Lung (tissue), 13 donors: Measurements from ENCODE around the gene PLPPR3. TPM values are rescaled to one million over a fixed set of nuclear protein-coding genes. Genes with fewer than 3 reads are reported as not detected.

Experiments used
- ATAC-seq: fragments of 200-7000 bp; cut with Tn5 transposase; one replicate; pipeline ENCODE4 v1.9.1; 2020; ENCODE audit warnings: moderate number of reproducible peaks; ENCODE audit not compliant: insufficient read depth, low FRiP score
- DNase-seq, 3 donors: peaks; one replicate each; pipeline ENCODE4 v3.0.0-alpha.2; 2013 to 2017
- H3K27ac ChIP-seq, 2 donors: one replicate each; pipeline ENCODE4 v1.5.1; 2013; ENCODE audit warnings: mild to moderate bottlenecking in 2 of 2, moderate library complexity in 2 of 2, control low read depth in 1 of 2, inconsistent platforms in 1 of 2, low read depth in 1 of 2, low read length in 1 of 2
- H3K27me3 ChIP-seq, 3 donors: one replicate each; pipeline ENCODE4 v1.5.1; 2013; ENCODE audit warnings: low read length in 2 of 3; ENCODE audit not compliant: control insufficient read depth in 3 of 3, insufficient read depth in 3 of 3
- H3K36me3 ChIP-seq, 4 donors: one replicate each; pipeline ENCODE4 v1.5.1; 2013; ENCODE audit warnings: low read length in 4 of 4, mild to moderate bottlenecking in 1 of 4, moderate library complexity in 1 of 4; ENCODE audit not compliant: control insufficient read depth in 4 of 4, insufficient read depth in 4 of 4
- H3K4me1 ChIP-seq, 5 donors: one replicate each; pipeline ENCODE4 v1.5.1; 2013; ENCODE audit warnings: low read length in 5 of 5, mild to moderate bottlenecking in 2 of 5, moderate library complexity in 1 of 5; ENCODE audit not compliant: control insufficient read depth in 5 of 5, insufficient read depth in 5 of 5
- H3K4me3 ChIP-seq: one replicate; pipeline ENCODE4 v1.5.1; 2013; ENCODE audit warnings: mild to moderate bottlenecking, control low read depth, moderate library complexity
- H3K9ac ChIP-seq, 2 donors: one replicate each; pipeline ENCODE4 v1.5.1; 2013; ENCODE audit warnings: low read length in 2 of 2, control low read depth in 1 of 2; ENCODE audit not compliant: insufficient read depth in 1 of 2
- H3K9me3 ChIP-seq, 4 donors: one replicate each; pipeline ENCODE4 v1.5.1; 2013; ENCODE audit warnings: low read length in 3 of 4, mild to moderate bottlenecking in 1 of 4, moderate library complexity in 1 of 4; ENCODE audit not compliant: control insufficient read depth in 4 of 4, insufficient read depth in 3 of 4
- WGBS, 2 donors: extraction: QIAGEN DNeasy Blood & Tissue Kit; methylation state at CpG; one replicate each; pipeline ENCODE4 v1.1.7; 2013; 5-methylcytosine and 5-hydroxymethylcytosine counted together
- polyA plus RNA-seq, 2 donors: library from polyadenylated mRNA; stranded (reverse); fragments of 200-250 nt; gene quantifications; one replicate each; pipeline ENCODE4 v1.2.1, GENCODE V29; 2013
- small RNA-seq: library from RNA; depleted of rRNA; stranded (forward); fragments of <200 nt; gene quantifications from one replicate; pipeline ENCODE3, GENCODE V24; 2014; ENCODE audit warnings: low replicate concordance
- total RNA-seq, 2 donors: library from RNA; depleted of rRNA in 1 of 2; stranded (reverse); fragments of >200 nt in 1 of 2; gene quantifications; one replicate each; pipeline ENCODE4 v1.2.1, GENCODE V29; 2014 to 2021
- TF ChIP-seq, protein P1 (sequence below): IDR thresholded peaks from 2 replicates; pipeline ENCODE4 v1.5.1; 2012; ENCODE audit warnings: mild to moderate bottlenecking; ENCODE audit errors: control extremely low read depth, extremely low read depth
- donor health status: control.
- donor health status: control.
- donor health status: Bipolar disorder and iron deficiency.
- donor health status: healthy.
- donor health status: DM: yes; HTN: yes; CAD: no.

Gene PLPPR3
- total and polyA plus RNA-seq, 4 donors = 0.91 to 14.1 (median 6.1) TPM

DNA sequence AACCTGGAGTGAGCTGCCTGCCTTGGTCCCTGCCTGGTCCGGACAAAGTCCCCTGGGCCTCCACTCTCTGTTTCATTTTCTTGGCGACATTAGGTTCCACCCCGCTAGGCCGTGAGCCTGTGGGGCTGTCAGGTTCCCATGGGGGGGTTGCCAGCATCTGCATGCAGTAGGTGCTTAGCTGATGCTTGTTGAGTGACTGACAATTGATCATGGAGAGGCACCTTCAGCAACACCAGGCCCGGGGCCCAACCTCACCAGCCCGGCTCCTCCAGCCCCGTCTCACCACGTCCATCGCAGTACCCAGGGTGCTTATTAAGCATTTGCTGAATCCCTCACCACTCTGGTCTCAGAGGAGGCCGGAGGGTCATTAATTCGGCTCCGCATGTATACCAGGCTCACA is 57.5 kb downstream of the PLPPR3 start:
- TF ChIP-seq, protein P1, sequence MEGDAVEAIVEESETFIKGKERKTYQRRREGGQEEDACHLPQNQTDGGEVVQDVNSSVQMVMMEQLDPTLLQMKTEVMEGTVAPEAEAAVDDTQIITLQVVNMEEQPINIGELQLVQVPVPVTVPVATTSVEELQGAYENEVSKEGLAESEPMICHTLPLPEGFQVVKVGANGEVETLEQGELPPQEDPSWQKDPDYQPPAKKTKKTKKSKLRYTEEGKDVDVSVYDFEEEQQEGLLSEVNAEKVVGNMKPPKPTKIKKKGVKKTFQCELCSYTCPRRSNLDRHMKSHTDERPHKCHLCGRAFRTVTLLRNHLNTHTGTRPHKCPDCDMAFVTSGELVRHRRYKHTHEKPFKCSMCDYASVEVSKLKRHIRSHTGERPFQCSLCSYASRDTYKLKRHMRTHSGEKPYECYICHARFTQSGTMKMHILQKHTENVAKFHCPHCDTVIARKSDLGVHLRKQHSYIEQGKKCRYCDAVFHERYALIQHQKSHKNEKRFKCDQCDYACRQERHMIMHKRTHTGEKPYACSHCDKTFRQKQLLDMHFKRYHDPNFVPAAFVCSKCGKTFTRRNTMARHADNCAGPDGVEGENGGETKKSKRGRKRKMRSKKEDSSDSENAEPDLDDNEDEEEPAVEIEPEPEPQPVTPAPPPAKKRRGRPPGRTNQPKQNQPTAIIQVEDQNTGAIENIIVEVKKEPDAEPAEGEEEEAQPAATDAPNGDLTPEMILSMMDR = no peak
- no peaks in the 10 kb centered on the region for H3K27me3 ChIP-seq
- WGBS, 2 donors = 93 to 94% methylated on average over 12 of the region's 12 CpGs
- no peak for DNase-seq
- no peak for ATAC-seq
- no peak overlapping the region for H3K4me3 ChIP-seq
- H3K9me3 ChIP-seq = peaks cover 0 to 5% (median 0%) of the 10 kb centered on the region in 4 donors
- H3K27ac ChIP-seq = no peak overlapping the region
- peaks cover 0 to 2% (median 0%) of the 10 kb centered on the region in 5 donors for H3K4me1 ChIP-seq
- no peak overlapping the region for H3K9ac ChIP-seq
- no peaks in the 10 kb centered on the region for H3K36me3 ChIP-seq

- ATAC-seq = no peak
- no peaks in the 10 kb centered on the region for H3K36me3 ChIP-seq
- no peaks in the 10 kb centered on the region for H3K27me3 ChIP-seq
- no peak overlapping the region for H3K4me3 ChIP-seq
- no peak overlapping the region for H3K27ac ChIP-seq
- TF ChIP-seq, protein P1 = no peak
- WGBS, 2 donors = 93 to 96% methylated on average over 6 of the region's 6 CpGs
- no peak overlapping the region for H3K9ac ChIP-seq
- DNase-seq = no peak
- peaks cover 0 to 2% (median 0%) of the 10 kb centered on the region in 5 donors for H3K4me1 ChIP-seq
- peaks cover 0 to 5% (median 0%) of the 10 kb centered on the region in 4 donors for H3K9me3 ChIP-seq
These were observed 57.9 kb downstream of the PLPPR3 start for GRCh38 chr19:763869-764268.

DNA sequence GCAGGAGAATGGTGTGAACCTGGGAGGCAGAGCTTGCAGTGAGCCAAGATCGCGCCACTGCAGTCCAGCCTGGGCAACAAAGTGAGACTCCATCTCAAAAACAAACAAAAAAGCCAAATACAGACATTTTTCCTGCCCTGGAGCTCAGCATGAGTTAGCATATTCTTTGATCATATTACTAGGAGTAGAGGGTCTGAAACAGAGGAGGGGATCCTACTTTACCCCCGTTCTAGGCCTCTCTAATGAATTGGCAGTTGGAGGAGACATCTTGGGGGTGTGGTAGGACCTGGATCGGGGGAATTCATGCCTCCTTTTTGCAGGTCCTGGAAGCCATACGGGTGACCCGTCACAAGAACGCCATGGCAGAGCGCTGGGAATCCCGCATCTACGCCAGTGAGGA is 58.6 kb downstream of the PLPPR3 start:
- Histone ChIP-seq H3K27ac (no peak overlapping the region), H3K27me3 (no peaks in the 10 kb centered on the region), H3K9me3 (peaks cover 0 to 9% (median 0%) of the 10 kb centered on the region in 4 donors), H3K9ac (no peak overlapping the region), H3K36me3 (no peaks in the 10 kb centered on the region), H3K4me1 (no peaks in the 10 kb centered on the region), H3K4me3 (no peak overlapping the region)
- 94 to 95% methylated on average over 10 of the region's 10 CpGs for WGBS, 2 donors
- TF ChIP-seq, protein P1 = no peak
- DNase-seq (no peak), ATAC-seq (no peak)

Small RNAs within 50 kb of the gene (small RNA-seq; reads per million reads assigned to genes)
- gene MIR3187 = not detected

Other genes with a start within 250 kb of the PLPPR3 start
- gene BSG, start 249.4 kb downstream of the PLPPR3 start, total RNA-seq = 100 to 1,000 TPM; 239 to 416 TPM
- gene BSG, start 249.4 kb downstream of the PLPPR3 start, polyA plus RNA-seq = 100 to 1,000 TPM; 333 to 376 TPM
- under 1 TPM; 0.21 to 0.37 TPM for gene HCN2, start 232.1 kb downstream of the PLPPR3 start, total RNA-seq
- gene HCN2, start 232.1 kb downstream of the PLPPR3 start, polyA plus RNA-seq = under 1 TPM; 0.04 to 0.11 TPM
- 10 to 100 TPM; 16.1 to 43.3 TPM for gene POLRMT, start 188.4 kb downstream of the PLPPR3 start, total RNA-seq
- 10 to 100 TPM; 33.5 to 76.7 TPM for gene POLRMT, start 188.4 kb downstream of the PLPPR3 start, polyA plus RNA-seq
- under 1 TPM; 0.23 to 0.46 TPM for gene FGF22, start 182.1 kb downstream of the PLPPR3 start, total RNA-seq
- gene FGF22, start 182.1 kb downstream of the PLPPR3 start, polyA plus RNA-seq = under 1 TPM; 0.10 to 0.85 TPM
- gene RNF126, start 158.7 kb downstream of the PLPPR3 start, total RNA-seq = 10 to 100 TPM; 18.1 to 46.2 TPM
- gene RNF126, start 158.7 kb downstream of the PLPPR3 start, polyA plus RNA-seq = 10 to 100 TPM; 32.2 to 41.9 TPM
- 100 to 1,000 TPM in 1 of 2 donors, 10 to 100 TPM in 1; 15.1 to 120 TPM for gene FSTL3, start 145.6 kb downstream of the PLPPR3 start, total RNA-seq
- 100 to 1,000 TPM; 109 to 172 TPM for gene FSTL3, start 145.6 kb downstream of the PLPPR3 start, polyA plus RNA-seq
- 1 to 10 TPM in 1 of 2 donors, not detected in 1; 2.0 TPM for gene PRSS57, start 126.5 kb downstream of the PLPPR3 start, total RNA-seq
- under 1 TPM; 0.10 to 0.60 TPM for gene PRSS57, start 126.5 kb downstream of the PLPPR3 start, polyA plus RNA-seq
- gene PALM, start 113.0 kb downstream of the PLPPR3 start, total RNA-seq = 10 to 100 TPM; 33.5 to 45.7 TPM
- gene PALM, start 113.0 kb downstream of the PLPPR3 start, polyA plus RNA-seq = 10 to 100 TPM; 16.2 to 22.7 TPM
- gene MISP, start 70.8 kb downstream of the PLPPR3 start, total RNA-seq = 10 to 100 TPM; 14.9 to 23.6 TPM
- 10 to 100 TPM; 20.5 to 23.7 TPM for gene MISP, start 70.8 kb downstream of the PLPPR3 start, polyA plus RNA-seq
- gene PTBP1, start 24.5 kb downstream of the PLPPR3 start, total RNA-seq = 100 to 1,000 TPM; 256 to 321 TPM
- gene PTBP1, start 24.5 kb downstream of the PLPPR3 start, polyA plus RNA-seq = 100 to 1,000 TPM; 112 to 150 TPM
- 1 to 10 TPM; 2.1 to 9.8 TPM for gene AZU1, start 5.9 kb upstream of the PLPPR3 start, total RNA-seq
- gene AZU1, start 5.9 kb upstream of the PLPPR3 start, polyA plus RNA-seq = 1 to 10 TPM; 2.0 to 6.7 TPM
- 10 to 100 TPM in 1 of 2 donors, under 1 TPM in 1; 0.58 to 23.3 TPM for gene PRTN3, start 19.0 kb upstream of the PLPPR3 start, total RNA-seq
- 10 to 100 TPM in 1 of 2 donors, under 1 TPM in 1; 0.85 to 18.5 TPM for gene PRTN3, start 19.0 kb upstream of the PLPPR3 start, polyA plus RNA-seq
- gene ELANE, start 30.3 kb upstream of the PLPPR3 start, total RNA-seq = 10 to 100 TPM in 1 of 2 donors, 1 to 10 TPM in 1; 1.4 to 16.6 TPM
- gene ELANE, start 30.3 kb upstream of the PLPPR3 start, polyA plus RNA-seq = 10 to 100 TPM in 1 of 2 donors, 1 to 10 TPM in 1; 2.0 to 21.0 TPM
- 100 to 1,000 TPM in 1 of 2 donors, 10 to 100 TPM in 1; 90.8 to 185 TPM for gene CFD, start 37.7 kb upstream of the PLPPR3 start, total RNA-seq
- gene CFD, start 37.7 kb upstream of the PLPPR3 start, polyA plus RNA-seq = 100 to 1,000 TPM in 1 of 2 donors, 10 to 100 TPM in 1; 97.2 to 227 TPM
- gene MED16, start 71.2 kb upstream of the PLPPR3 start, total RNA-seq = 10 to 100 TPM; 38.7 to 59.7 TPM
- 10 to 100 TPM; 44.8 to 72.3 TPM for gene MED16, start 71.2 kb upstream of the PLPPR3 start, polyA plus RNA-seq
- not detected for gene RNU6-9, start 71.5 kb upstream of the PLPPR3 start, total RNA-seq
- not detected for gene RNU6-9, start 71.5 kb upstream of the PLPPR3 start, polyA plus RNA-seq
- gene R3HDM4, start 91.3 kb upstream of the PLPPR3 start, total RNA-seq = 10 to 100 TPM; 31.6 to 69.2 TPM
- gene R3HDM4, start 91.3 kb upstream of the PLPPR3 start, polyA plus RNA-seq = 100 to 1,000 TPM in 1 of 2 donors, 10 to 100 TPM in 1; 86.1 to 139 TPM
- under 1 TPM in 1 of 2 donors, not detected in 1; 0.21 TPM for gene KISS1R, start 95.4 kb upstream of the PLPPR3 start, total RNA-seq
- under 1 TPM in 1 of 2 donors, not detected in 1; 0.13 TPM for gene KISS1R, start 95.4 kb upstream of the PLPPR3 start, polyA plus RNA-seq
- 10 to 100 TPM; 22.6 to 29.7 TPM for gene ARID3A, start 104.1 kb upstream of the PLPPR3 start, total RNA-seq
- 10 to 100 TPM in 1 of 2 donors, 1 to 10 TPM in 1; 7.7 to 17.0 TPM for gene ARID3A, start 104.1 kb upstream of the PLPPR3 start, polyA plus RNA-seq
- 10 to 100 TPM; 36.6 to 60.2 TPM for gene WDR18, start 162.4 kb upstream of the PLPPR3 start, total RNA-seq
- 10 to 100 TPM; 43.4 to 48.0 TPM for gene WDR18, start 162.4 kb upstream of the PLPPR3 start, polyA plus RNA-seq
- gene GRIN3B, start 178.5 kb upstream of the PLPPR3 start, total RNA-seq = 10 to 100 TPM in 1 of 2 donors, 1 to 10 TPM in 1; 2.6 to 11.6 TPM
- gene GRIN3B, start 178.5 kb upstream of the PLPPR3 start, polyA plus RNA-seq = 1 to 10 TPM; 1.3 to 2.3 TPM
- gene TMEM259, start 199.2 kb upstream of the PLPPR3 start, total RNA-seq = 100 to 1,000 TPM in 1 of 2 donors, 10 to 100 TPM in 1; 61.1 to 195 TPM
- gene TMEM259, start 199.2 kb upstream of the PLPPR3 start, polyA plus RNA-seq = 100 to 1,000 TPM; 194 to 262 TPM
- gene RNU6-2, start 199.6 kb upstream of the PLPPR3 start, total RNA-seq = not detected
- gene RNU6-2, start 199.6 kb upstream of the PLPPR3 start, polyA plus RNA-seq = not detected
- gene CNN2, start 204.7 kb upstream of the PLPPR3 start, total RNA-seq = 100 to 1,000 TPM; 161 to 236 TPM
- gene CNN2, start 204.7 kb upstream of the PLPPR3 start, polyA plus RNA-seq = 100 to 1,000 TPM; 162 to 198 TPM
- gene ABCA7, start 218.2 kb upstream of the PLPPR3 start, total RNA-seq = 10 to 100 TPM; 20.1 to 50.0 TPM
- 10 to 100 TPM; 33.5 to 54.4 TPM for gene ABCA7, start 218.2 kb upstream of the PLPPR3 start, polyA plus RNA-seq
- gene ARHGAP45, start 245.2 kb upstream of the PLPPR3 start, total RNA-seq = 10 to 100 TPM; 23.8 to 86.4 TPM
- gene ARHGAP45, start 245.2 kb upstream of the PLPPR3 start, polyA plus RNA-seq = 100 to 1,000 TPM in 1 of 2 donors, 10 to 100 TPM in 1; 75.4 to 117 TPM